K562 (cell line): ENCODE results near the gene ARHGAP35. TPM values are rescaled to one million over a fixed set of nuclear protein-coding genes. Genes with fewer than 3 reads are reported as not detected.

Experiments
- ATAC-seq: fragments of 200-7000 bp; cut with Tn5 transposase; 3 replicates; pipeline ENCODE4 v1.9.1; 2020; ENCODE audit warnings: moderate library complexity
- BruUV-seq: library from RNA; stranded (reverse); fragments of 400-500 nt; replicated peaks from 2 replicates; lab custom pipeline; 2021; lab: Mats Ljungman, UMichigan
- CTCF ChIA-PET: fragments of 300-600 bp; formaldehyde crosslinking; extraction: SDS; loops from one replicate; lab custom pipeline; 2021; ENCODE audit warnings: low intra/inter-chr PET ratio; lab: Yijun Ruan, JAX
- POLR2A ChIA-PET: fragments of 300-600, 350-650 bp; sonication (Branson Sonifier 250); formaldehyde crosslinking; extraction: SDS; loops from one replicate; lab custom pipeline; 2021; ENCODE audit warnings: antibody characterized with exemption, inconsistent platforms; lab: Yijun Ruan, JAX
- DNase-seq, 4 experiments: peaks; one replicate each; pipeline versions ENCODE4 v3.0.0 to v3.0.0-alpha.2; 2011 to 2018; ENCODE audit warnings: low spot score in 3 of 4, mixed read lengths in 3 of 4; ENCODE audit errors: extremely low read depth in 1 of 4
- FAIRE-seq: peaks from 2 replicates; lab custom pipeline; 2011; peaks lifted over from hg19 to GRCh38; lab: Jason Lieb, UNC
- H2AFZ ChIP-seq: 2 replicates; pipeline ENCODE4 v1.6.0; 2011; ENCODE audit warnings: low read depth, low read length, control low read depth, inconsistent platforms
- H3K27ac ChIP-seq: fragments of 200-600 bp; 3 replicates; pipeline ENCODE4 v1.8.0; 2011; ENCODE audit warnings: low read depth, mild to moderate bottlenecking, control low read depth, inconsistent platforms, low read length, moderate library complexity, mixed read lengths; ENCODE audit errors: extremely low read depth
- H3K27me3 ChIP-seq, 2 experiments: fragments of 300-600 bp in 1 of 2; 2 replicates in 1 of 2; 3 replicates in 1 of 2; pipeline versions ENCODE4 v1.6.0 to v1.8.0; 2011; ENCODE audit warnings: inconsistent platforms in 2 of 2, low read length in 2 of 2, mild to moderate bottlenecking in 1 of 2, mixed read lengths in 1 of 2, moderate library complexity in 1 of 2; ENCODE audit not compliant: control insufficient read depth in 2 of 2, insufficient read depth in 2 of 2
- H3K36me3 ChIP-seq: fragments of 300-600 bp; 3 replicates; pipeline ENCODE4 v1.8.0; 2011; ENCODE audit warnings: mild to moderate bottlenecking, low read length, inconsistent platforms; ENCODE audit not compliant: control insufficient read depth, insufficient read depth
- H3K4me1 ChIP-seq, 2 experiments: fragments of 200-600 bp in 1 of 2; replicated peaks in 1 of 2; 2 replicates in 1 of 2; 3 replicates in 1 of 2; pipeline versions ENCODE4 v1.5.1 to v1.8.0; 2011; ENCODE audit warnings: inconsistent platforms in 2 of 2, low read length in 2 of 2, mild to moderate bottlenecking in 1 of 2, mixed read lengths in 1 of 2, moderate library complexity in 1 of 2; ENCODE audit not compliant: control insufficient read depth in 2 of 2, insufficient read depth in 2 of 2
- H3K4me2 ChIP-seq: 2 replicates; pipeline ENCODE4 v1.6.1; 2011; ENCODE audit warnings: low read length, control low read depth, inconsistent platforms, mixed read lengths; ENCODE audit not compliant: insufficient read depth
- H3K4me3 ChIP-seq: fragments of 200-600 bp; sonication (generic), shearing (Covaris generic); 2 replicates; pipeline ENCODE4 v1.5.1; 2016; ENCODE audit warnings: control low read depth, inconsistent platforms
- H3K79me2 ChIP-seq: fragments of 200-600 bp; 3 replicates; pipeline ENCODE4 v1.8.0; 2011; ENCODE audit warnings: low read length, inconsistent platforms; ENCODE audit not compliant: control insufficient read depth, insufficient read depth
- H3K9ac ChIP-seq, 2 experiments: 2 replicates each; pipeline versions ENCODE4 v1.6.0 to v1.6.1; 2011; ENCODE audit warnings: low read depth in 2 of 2, low read length in 2 of 2, control low read depth in 1 of 2, inconsistent platforms in 1 of 2, mild to moderate bottlenecking in 1 of 2, mixed read lengths in 1 of 2; ENCODE audit not compliant: insufficient read depth in 1 of 2
- H3K9me1 ChIP-seq: one replicate; pipeline ENCODE4 v1.6.0; 2011; ENCODE audit warnings: inconsistent platforms, mild to moderate bottlenecking, low read length, moderate library complexity; ENCODE audit not compliant: control insufficient read depth, insufficient read depth
- H3K9me3 ChIP-seq: replicated peaks from 2 replicates; pipeline ENCODE4 v1.5.1; 2011; ENCODE audit warnings: low read depth, low read length, inconsistent platforms; ENCODE audit not compliant: control insufficient read depth, insufficient read depth
- H4K20me1 ChIP-seq: replicated peaks from 2 replicates; pipeline ENCODE4 v1.6.1; 2011; ENCODE audit warnings: low read length, inconsistent platforms, mixed read lengths; ENCODE audit not compliant: control insufficient read depth, insufficient read depth
- CHCHD3 ChIP-seq: fragments of 250-450 bp; sonication (Bioruptor Pico); IDR thresholded peaks from 2 replicates; pipeline ENCODE4 v2.1.2; 2022; ENCODE audit warnings: mild to moderate bottlenecking
- NCOA1 ChIP-seq: fragments of 450-650 bp; IDR thresholded peaks from 2 replicates; pipeline ENCODE4 v1.6.1; 2016; ENCODE audit warnings: low read depth
- NFATC3 ChIP-seq: fragments of 450-650 bp; IDR thresholded peaks from 2 replicates; pipeline ENCODE4 v1.6.1; 2017; ENCODE audit warnings: mild to moderate bottlenecking
- OTX1 ChIP-seq: fragments of 450-650 bp; formaldehyde crosslinking; IDR thresholded peaks from 2 replicates; pipeline ENCODE4 v1.4.0; 2022; ENCODE audit warnings: mild to moderate bottlenecking
- RAD51 ChIP-seq: fragments of 450-650 bp; IDR thresholded peaks from 2 replicates; pipeline ENCODE4 v1.7.1; 2016; ENCODE audit warnings: low read depth, mild to moderate bottlenecking, borderline replicate concordance
- SRF ChIP-seq, 2 experiments: fragments of 250-450, 450-650 bp in 1 of 2; sonication (Bioruptor Pico) in 1 of 2; sonication (generic) in 1 of 2; formaldehyde crosslinking; IDR thresholded peaks; 2 replicates each; pipeline versions ENCODE4 v1.5.0 to v1.5.1; 2020 to 2022; ENCODE audit warnings: mild to moderate bottlenecking in 1 of 2, missing genetic modification reagents in 1 of 2
- SRSF1 ChIP-seq: fragments of 200-400 bp; formaldehyde crosslinking; IDR thresholded peaks from 2 replicates; pipeline ENCODE4 v1.6.1; 2017; ENCODE audit warnings: mild to moderate bottlenecking, low read depth, low read length, moderate library complexity
- XRCC4 ChIP-seq: IDR thresholded peaks from one replicate; pipeline ENCODE4 v1.6.1; 2011; ENCODE audit not compliant: insufficient read depth, insufficient read length; ENCODE audit errors: extremely low read depth
- ZMIZ1 ChIP-seq, 2 experiments: fragments of 150-350 bp in 1 of 2; IDR thresholded peaks; 2 replicates each; pipeline ENCODE4 v1.6.1; 2012 to 2016; ENCODE audit warnings: low read depth in 2 of 2, low read length in 2 of 2, mild to moderate bottlenecking in 1 of 2, moderate library complexity in 1 of 2
- ZNF3 ChIP-seq: fragments of 250-450 bp; sonication (Bioruptor Pico); IDR thresholded peaks from 2 replicates; pipeline ENCODE4 v1.5.0; 2021; ENCODE audit warnings: mild to moderate bottlenecking, moderate library complexity
- ZNF583 ChIP-seq: fragments of 250-450 bp; sonication (Bioruptor Pico); IDR thresholded peaks from 2 replicates; pipeline ENCODE4 v1.4.0; 2020
- ZNF644 ChIP-seq: fragments of 200-800 bp; sonication (Bioruptor generic); IDR thresholded peaks from 2 replicates; pipeline ENCODE4 v1.6.1; 2016; ENCODE audit warnings: low read depth, missing genetic modification characterization, missing compliant biosample characterization
- ZNF668 ChIP-seq: fragments of 250-450 bp; sonication (Bioruptor Pico); IDR thresholded peaks from 2 replicates; pipeline ENCODE4 v1.8.0; 2022; ENCODE audit warnings: mild to moderate bottlenecking, inconsistent platforms
- ZNF76 ChIP-seq: fragments of 250-450 bp; sonication (Bioruptor Pico); IDR thresholded peaks from 2 replicates; pipeline ENCODE4 v1.4.0; 2020; ENCODE audit warnings: mild to moderate bottlenecking, moderate library complexity, borderline replicate concordance
- WGBS: fragments of 100-300 bp; shearing (Covaris generic); methylation state at CpG from one replicate; pipeline ENCODE4 v1.1.6; 2016; ENCODE audit warnings: low coverage, mixed read lengths; ENCODE audit not compliant: insufficient coverage; ENCODE audit errors: missing lambda C conversion rate; 5-methylcytosine and 5-hydroxymethylcytosine counted together
- in situ Hi-C: fragments of 300-500 bp; cut with MboI; formaldehyde crosslinking; loops from 4 replicates; pipeline ENCODE4 v1.15.0; 2018; ENCODE audit warnings: inconsistent platforms, mixed read lengths
- intact Hi-C: fragments of 100-400 bp; cut with micrococcal nuclease; formaldehyde crosslinking; loops from 2 replicates; pipeline ENCODE4 v1.14.2; 2022
- polyA plus RNA-seq, 8 experiments: library from polyadenylated mRNA; depleted of rRNA in 4 of 8; stranded (reverse) in 5 of 8; unstranded in 3 of 8; fragments of >200 nt; fragmentation: Nextera tagmentation in 2 of 8; fragmentation: Illumina TruSeq in 1 of 8; extraction: Ambion mirVana in 2 of 8; extraction: Trizol in 1 of 8; gene quantifications; 2 replicates each; pipeline versions ENCODE4 v1.2.1 to v1.2.3, GENCODE V29; 2011 to 2014; ENCODE audit warnings: inconsistent platforms in 1 of 8, missing spikeins in 1 of 8
- total RNA-seq, 7 experiments: library from RNA; depleted of rRNA in 6 of 7; stranded (reverse); fragments of >200 nt in 6 of 7; fragmentation: Illumina TruSeq in 2 of 7; extraction: Trizol in 2 of 7; gene quantifications; 2 replicates each; pipeline versions ENCODE4 v1.2.1 to v1.2.3, GENCODE V29; 2011 to 2021; ENCODE audit warnings: low replicate concordance in 1 of 7
- TF ChIP-seq, protein P1 (sequence below): sonication (generic); formaldehyde crosslinking; IDR thresholded peaks from 2 replicates; pipeline ENCODE4 v1.8.0; 2023; ENCODE audit warnings: mild to moderate bottlenecking, missing genetic modification reagents

The ARHGAP35 gene
- total and polyA plus RNA-seq, 9 of the 15 experiments (the other 6 are each of a cell fraction or from before 2014, with no cell fraction given), result 0.27 to 26.4 (median 10.2) TPM

DNA sequence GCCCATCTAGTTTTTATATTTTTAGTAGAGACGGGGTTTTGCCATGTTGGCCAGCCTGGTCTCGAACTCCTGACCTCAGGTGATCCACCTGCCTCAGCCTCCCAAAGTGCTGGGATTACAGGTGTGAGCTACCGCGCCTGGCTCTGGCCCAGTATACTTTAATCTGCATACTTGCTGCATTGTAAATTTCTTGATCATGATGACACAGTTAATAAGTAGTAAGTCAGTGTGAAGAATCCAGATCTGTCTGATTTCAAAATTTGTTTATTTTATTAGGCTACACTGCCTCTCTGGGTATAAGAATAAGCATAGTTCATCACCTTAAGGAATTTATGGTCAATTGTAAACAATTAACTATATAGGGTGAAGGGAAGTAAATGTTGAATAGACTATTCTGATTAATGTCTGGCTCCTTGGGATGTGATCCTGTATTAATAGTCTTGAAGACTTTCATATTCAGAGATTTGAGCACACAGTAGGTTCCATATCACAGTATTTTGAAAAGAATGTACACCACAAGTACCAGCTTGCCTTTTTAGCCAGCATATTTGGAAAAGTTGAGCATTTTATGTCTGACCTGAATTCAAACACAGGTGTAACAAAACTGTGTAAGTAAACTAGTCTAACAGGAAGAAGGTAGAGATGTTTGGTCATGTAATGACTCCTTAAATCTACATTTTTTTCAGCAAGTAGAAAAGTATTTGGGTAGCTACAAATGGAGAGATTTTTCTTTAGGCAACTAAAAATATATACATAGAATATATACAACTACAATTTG, 7.4 kb downstream of the ARHGAP35 start:
- Histone ChIP-seq H3K27me3 (no peaks in the 10 kb centered on the region), H3K9ac (no peak overlapping the region), H3K27ac (no peak overlapping the region), H3K4me3 (no peak overlapping the region), H3K9me1 (no peaks in the 10 kb centered on the region), H3K4me2 (no peak overlapping the region), H3K36me3 (peaks cover 14% of the 10 kb centered on the region; the same call in 2 of the 3 replicates), H3K9me3 (no peaks in the 10 kb centered on the region), H3K79me2 (peaks cover 92% of the 10 kb centered on the region), H4K20me1 (peaks cover 16% of the 10 kb centered on the region), H2AFZ (no peak overlapping the region), H3K4me1 (peaks cover 20 to 27% of the 10 kb centered on the region in 2 experiments; a peak in 4 of 5 replicates)
- intact Hi-C loops (loop anchor here (10.0 kb wide), 1 partner anchor 377 kb away; no protein-coding TSS in a partner anchor), in situ Hi-C loops (no loop called here)
- FAIRE-seq, result no peak
- no peak for DNase-seq
- no peak for ATAC-seq
- WGBS, result 95% methylated on average over 4 of the region's 4 CpGs
- no TSS peak for BruUV-seq
- POLR2A ChIA-PET, result interaction anchor here (0.6 to 2.3 kb wide), 5 partner anchors 11 to 144 kb away, joined by 3 to 8 read pairs (median 3); no protein-coding TSS in a partner anchor
- CTCF ChIA-PET, result no interaction called here
- TF ChIP-seq, protein P1, sequence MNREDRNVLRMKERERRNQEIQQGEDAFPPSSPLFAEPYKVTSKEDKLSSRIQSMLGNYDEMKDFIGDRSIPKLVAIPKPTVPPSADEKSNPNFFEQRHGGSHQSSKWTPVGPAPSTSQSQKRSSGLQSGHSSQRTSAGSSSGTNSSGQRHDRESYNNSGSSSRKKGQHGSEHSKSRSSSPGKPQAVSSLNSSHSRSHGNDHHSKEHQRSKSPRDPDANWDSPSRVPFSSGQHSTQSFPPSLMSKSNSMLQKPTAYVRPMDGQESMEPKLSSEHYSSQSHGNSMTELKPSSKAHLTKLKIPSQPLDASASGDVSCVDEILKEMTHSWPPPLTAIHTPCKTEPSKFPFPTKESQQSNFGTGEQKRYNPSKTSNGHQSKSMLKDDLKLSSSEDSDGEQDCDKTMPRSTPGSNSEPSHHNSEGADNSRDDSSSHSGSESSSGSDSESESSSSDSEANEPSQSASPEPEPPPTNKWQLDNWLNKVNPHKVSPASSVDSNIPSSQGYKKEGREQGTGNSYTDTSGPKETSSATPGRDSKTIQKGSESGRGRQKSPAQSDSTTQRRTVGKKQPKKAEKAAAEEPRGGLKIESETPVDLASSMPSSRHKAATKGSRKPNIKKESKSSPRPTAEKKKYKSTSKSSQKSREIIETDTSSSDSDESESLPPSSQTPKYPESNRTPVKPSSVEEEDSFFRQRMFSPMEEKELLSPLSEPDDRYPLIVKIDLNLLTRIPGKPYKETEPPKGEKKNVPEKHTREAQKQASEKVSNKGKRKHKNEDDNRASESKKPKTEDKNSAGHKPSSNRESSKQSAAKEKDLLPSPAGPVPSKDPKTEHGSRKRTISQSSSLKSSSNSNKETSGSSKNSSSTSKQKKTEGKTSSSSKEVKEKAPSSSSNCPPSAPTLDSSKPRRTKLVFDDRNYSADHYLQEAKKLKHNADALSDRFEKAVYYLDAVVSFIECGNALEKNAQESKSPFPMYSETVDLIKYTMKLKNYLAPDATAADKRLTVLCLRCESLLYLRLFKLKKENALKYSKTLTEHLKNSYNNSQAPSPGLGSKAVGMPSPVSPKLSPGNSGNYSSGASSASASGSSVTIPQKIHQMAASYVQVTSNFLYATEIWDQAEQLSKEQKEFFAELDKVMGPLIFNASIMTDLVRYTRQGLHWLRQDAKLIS (CRISPR knock-in tag), result no peak
- TF ChIP-seq CHCHD3 (CRISPR knock-in tag), result no peak
- TF ChIP-seq SRF (CRISPR knock-in tag; IDR thresholded peaks at IDR 0.05), result no peak
- TF ChIP-seq OTX1 (CRISPR knock-in tag), result no peak
- no peak for TF ChIP-seq XRCC4
- TF ChIP-seq ZNF644 (tag), result no peak
- no peak for TF ChIP-seq ZNF3
- no peak for TF ChIP-seq ZNF583 (CRISPR knock-in tag)
- TF ChIP-seq NFATC3, result no peak
- no peak for TF ChIP-seq ZNF668 (CRISPR knock-in tag)
- no peak for TF ChIP-seq NCOA1
- no peak for TF ChIP-seq ZMIZ1 (IDR thresholded peaks at IDR 0.05; ENCODE audit: low read depth in 2 of 2, low read length in 2 of 2)
- TF ChIP-seq SRSF1, result no peak
- no peak for TF ChIP-seq RAD51
- no peak for TF ChIP-seq ZNF76 (CRISPR knock-in tag)
